Testis (tissue), 2 donors: ENCODE results near the gene DHX9.

Experiments
- POLR2A ChIP-seq: fragments of 450-650 bp; IDR thresholded peaks from one replicate; pipeline ENCODE4 v1.6.1; 2017; ENCODE audit warnings: antibody characterized with exemption, mild to moderate bottlenecking, moderate library complexity
- TF ChIP-seq, protein P1 (sequence below), 3 experiments: fragments of 450-650 bp in 2 of 3; fragments of 200-600 bp in 1 of 3; sonication (generic) in 1 of 3; IDR thresholded peaks; one replicate each; pipeline ENCODE4 v1.5.1; 2016 to 2019; ENCODE audit warnings: antibody characterized with exemption in 3 of 3, mild to moderate bottlenecking in 2 of 3, moderate library complexity in 1 of 3

DNA sequence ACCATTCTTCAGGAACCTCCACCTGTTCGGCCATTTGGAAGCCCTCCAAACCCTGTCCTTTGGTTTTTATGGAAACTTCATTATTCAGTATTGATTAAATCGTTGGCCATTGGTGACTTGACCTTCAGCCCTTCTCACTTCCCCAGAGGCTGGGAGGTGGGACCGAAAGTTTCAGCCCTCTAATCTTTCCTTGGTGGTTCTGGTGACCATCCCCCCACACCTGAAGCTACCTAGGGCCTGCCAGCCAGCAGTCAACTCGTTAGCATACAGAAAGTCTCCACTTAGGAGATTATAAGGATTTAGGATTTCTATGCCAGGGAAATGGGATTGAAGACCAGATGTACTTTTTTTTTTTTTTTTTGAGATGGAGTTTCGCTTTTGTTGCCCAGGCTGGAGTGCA lies 6.7 kb downstream of the DHX9 start:
- TF ChIP-seq, protein P1, sequence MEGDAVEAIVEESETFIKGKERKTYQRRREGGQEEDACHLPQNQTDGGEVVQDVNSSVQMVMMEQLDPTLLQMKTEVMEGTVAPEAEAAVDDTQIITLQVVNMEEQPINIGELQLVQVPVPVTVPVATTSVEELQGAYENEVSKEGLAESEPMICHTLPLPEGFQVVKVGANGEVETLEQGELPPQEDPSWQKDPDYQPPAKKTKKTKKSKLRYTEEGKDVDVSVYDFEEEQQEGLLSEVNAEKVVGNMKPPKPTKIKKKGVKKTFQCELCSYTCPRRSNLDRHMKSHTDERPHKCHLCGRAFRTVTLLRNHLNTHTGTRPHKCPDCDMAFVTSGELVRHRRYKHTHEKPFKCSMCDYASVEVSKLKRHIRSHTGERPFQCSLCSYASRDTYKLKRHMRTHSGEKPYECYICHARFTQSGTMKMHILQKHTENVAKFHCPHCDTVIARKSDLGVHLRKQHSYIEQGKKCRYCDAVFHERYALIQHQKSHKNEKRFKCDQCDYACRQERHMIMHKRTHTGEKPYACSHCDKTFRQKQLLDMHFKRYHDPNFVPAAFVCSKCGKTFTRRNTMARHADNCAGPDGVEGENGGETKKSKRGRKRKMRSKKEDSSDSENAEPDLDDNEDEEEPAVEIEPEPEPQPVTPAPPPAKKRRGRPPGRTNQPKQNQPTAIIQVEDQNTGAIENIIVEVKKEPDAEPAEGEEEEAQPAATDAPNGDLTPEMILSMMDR (IDR thresholded peaks at IDR 0.05): no peak
- TF ChIP-seq POLR2A: no peak
